ENCODE results near the gene LDLRAD4. TPM values are rescaled to one million over a fixed set of nuclear protein-coding genes. Genes with fewer than 3 reads are reported as not detected.
A peak's percentile ranks its signal among the peaks of the same experiment; 100 is the strongest.

LDLRAD4 gene
- total and polyA plus RNA-seq, 5 donors from 2014 or later, result 42.4 to 207 (median 49.8) TPM

DNA sequence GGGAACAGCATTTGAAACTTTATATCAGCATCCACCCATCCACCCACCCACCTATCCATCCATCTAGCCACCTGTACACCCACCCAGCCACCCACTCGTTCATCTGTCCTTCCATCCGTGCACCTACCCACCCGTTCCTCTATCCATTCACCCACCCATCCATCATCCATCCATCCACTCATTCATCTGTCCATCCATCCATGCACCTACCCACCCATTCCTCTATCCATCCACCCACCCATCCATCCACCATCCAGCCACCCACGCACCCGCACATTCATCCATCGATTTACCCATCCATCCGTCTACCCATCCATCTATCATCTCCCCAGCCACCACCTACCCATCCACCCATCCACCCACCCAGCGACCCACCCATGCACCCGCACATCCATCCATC lies 24.8 kb downstream of the LDLRAD4 start:
- Mint-ChIP-seq H3K36me3 (peaks cover 7% of the 10 kb centered on the region), H3K4me3 (no peak overlapping the region), H3K4me1 (peaks cover 0 to 9% (median 7%) of the 10 kb centered on the region in 4 donors), H3K27me3 (no peaks in the 10 kb centered on the region), H3K27ac (peak overlapping the region in 1 of 3 donors; percentile 72), H3K9me3 (peaks cover 0 to 2% (median 0%) of the 10 kb centered on the region in 7 donors)
- ATAC-seq (ENCODE audit: low read depth in 2 of 2) (no peak), DNase-seq (no peak)
- no peaks in the 10 kb centered on the region for H3K4me1 ChIP-seq (ENCODE audit: control insufficient read depth, insufficient read depth, low read length, poor library complexity, severe bottlenecking)
- no peaks in the 10 kb centered on the region for H3K27me3 ChIP-seq (ENCODE audit: control insufficient read depth, insufficient read depth, low read length)
- H3K4me3 ChIP-seq (ENCODE audit: low read depth, low read length), result no peak overlapping the region
- H3K36me3 ChIP-seq (ENCODE audit: control insufficient read depth, insufficient read depth, low read length), result no peaks in the 10 kb centered on the region
- H3K27ac ChIP-seq (ENCODE audit: insufficient read depth, low read length, poor library complexity, severe bottlenecking), result no peak overlapping the region
- H3K9me3 ChIP-seq (ENCODE audit: control insufficient read depth in 2 of 2, low read length in 2 of 2), result no peaks in the 10 kb centered on the region

DNA sequence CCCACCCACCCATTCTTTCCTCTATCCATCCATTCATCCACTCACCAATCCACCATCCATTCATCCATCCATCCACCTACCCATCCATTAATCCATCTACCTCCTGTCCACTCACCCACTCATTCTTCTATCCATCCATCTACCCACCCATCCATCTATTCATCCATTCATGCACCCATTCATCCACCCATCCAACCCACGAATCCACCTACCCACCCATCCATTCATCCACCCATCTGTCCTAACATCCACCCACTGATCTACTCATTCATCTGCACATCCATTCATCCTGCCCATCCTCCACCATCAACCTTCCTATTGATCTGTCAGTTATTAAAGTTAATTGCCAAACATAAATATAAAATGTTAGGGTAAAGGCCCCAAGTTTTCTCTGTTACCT lies 25.6 kb downstream of the LDLRAD4 start:
- H3K36me3 Mint-ChIP-seq, result peaks cover 7% of the 10 kb centered on the region
- H3K4me1 Mint-ChIP-seq, result peaks cover 0 to 9% (median 6%) of the 10 kb centered on the region in 4 donors
- DNase-seq (no peak), ATAC-seq (ENCODE audit: low read depth in 2 of 2) (no peak)
- H3K4me3 Mint-ChIP-seq, result no peak overlapping the region
- peaks cover 0 to 2% (median 0%) of the 10 kb centered on the region in 7 donors for H3K9me3 Mint-ChIP-seq
- Histone ChIP-seq H3K4me3 (ENCODE audit: low read depth, low read length) (no peak overlapping the region), H3K27ac (ENCODE audit: insufficient read depth, low read length, poor library complexity, severe bottlenecking) (no peak overlapping the region), H3K27me3 (ENCODE audit: control insufficient read depth, insufficient read depth, low read length) (no peaks in the 10 kb centered on the region), H3K36me3 (ENCODE audit: control insufficient read depth, insufficient read depth, low read length) (no peaks in the 10 kb centered on the region), H3K4me1 (ENCODE audit: control insufficient read depth, insufficient read depth, low read length, poor library complexity, severe bottlenecking) (no peaks in the 10 kb centered on the region), H3K9me3 (ENCODE audit: control insufficient read depth in 2 of 2, low read length in 2 of 2) (no peaks in the 10 kb centered on the region)
- H3K27ac Mint-ChIP-seq, result no peak overlapping the region
- no peaks in the 10 kb centered on the region for H3K27me3 Mint-ChIP-seq

DNA sequence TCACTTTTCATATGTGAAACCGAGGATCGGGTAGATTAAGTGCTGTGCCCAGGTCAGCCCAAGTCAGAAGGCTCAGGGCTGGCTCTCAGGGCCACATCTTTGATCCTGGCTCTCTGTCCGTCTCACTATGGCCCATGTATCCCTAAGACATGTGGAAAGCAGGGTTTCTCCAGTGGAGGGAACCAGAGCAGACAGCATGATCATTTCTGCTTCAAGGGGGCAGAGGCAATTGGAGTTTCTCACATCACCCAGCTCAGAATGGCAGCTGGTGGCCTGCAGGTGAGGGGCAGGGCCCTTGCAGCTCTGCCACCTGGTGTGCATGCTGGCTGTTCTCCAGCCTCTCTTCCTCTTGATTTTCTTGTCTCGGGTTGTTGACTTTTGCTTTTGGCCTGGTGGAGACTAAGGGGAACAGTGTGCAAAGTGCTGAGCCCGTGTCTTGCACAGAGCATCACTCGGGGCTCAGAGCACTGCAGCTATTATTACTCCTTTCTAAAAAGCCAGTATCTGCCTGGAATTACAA lies 27.0 kb downstream of the LDLRAD4 start:
- Histone ChIP-seq H3K27ac (ENCODE audit: insufficient read depth, low read length, poor library complexity, severe bottlenecking) (no peak overlapping the region), H3K4me3 (ENCODE audit: low read depth, low read length) (no peak overlapping the region), H3K36me3 (ENCODE audit: control insufficient read depth, insufficient read depth, low read length) (no peaks in the 10 kb centered on the region), H3K9me3 (ENCODE audit: control insufficient read depth in 2 of 2, low read length in 2 of 2) (no peaks in the 10 kb centered on the region), H3K27me3 (ENCODE audit: control insufficient read depth, insufficient read depth, low read length) (no peaks in the 10 kb centered on the region), H3K4me1 (ENCODE audit: control insufficient read depth, insufficient read depth, low read length, poor library complexity, severe bottlenecking) (no peaks in the 10 kb centered on the region)
- H3K4me3 Mint-ChIP-seq, result no peak overlapping the region
- peaks cover 5 to 7% (median 5%) of the 10 kb centered on the region in 4 donors for H3K4me1 Mint-ChIP-seq
- H3K36me3 Mint-ChIP-seq, result peaks cover 11% of the 10 kb centered on the region
- DNase-seq (no peak), ATAC-seq (ENCODE audit: low read depth in 2 of 2) (no peak)
- H3K9me3 Mint-ChIP-seq, result peaks cover 0 to 4% (median 0%) of the 10 kb centered on the region in 7 donors
- no peaks in the 10 kb centered on the region for H3K27me3 Mint-ChIP-seq
- H3K27ac Mint-ChIP-seq, result no peak overlapping the region

DNA sequence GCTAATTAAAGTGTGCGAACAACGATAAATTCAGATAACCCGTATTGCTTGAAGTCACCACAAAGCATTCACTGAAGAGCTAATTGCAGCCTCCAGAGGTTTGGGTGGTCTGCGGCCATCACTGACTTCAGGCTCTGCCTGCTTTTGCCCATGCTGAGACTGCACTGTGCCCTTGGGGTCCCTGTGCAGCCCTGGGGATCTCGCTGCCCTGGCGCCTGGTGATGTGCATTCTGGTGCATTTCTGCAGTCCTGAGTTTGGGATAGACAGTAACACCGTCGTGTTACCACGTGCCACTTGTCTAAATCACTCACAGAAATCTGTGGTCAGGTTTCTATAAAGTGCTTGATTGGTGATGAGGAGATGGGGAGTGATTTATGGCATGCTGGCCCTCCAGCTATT lies 27.6 kb downstream of the LDLRAD4 start:
- peak overlapping the region in 1 of 3 donors; percentile 44 for H3K27ac Mint-ChIP-seq
- peaks cover 0 to 4% (median 0%) of the 10 kb centered on the region in 7 donors for H3K9me3 Mint-ChIP-seq
- Histone ChIP-seq H3K36me3 (ENCODE audit: control insufficient read depth, insufficient read depth, low read length) (no peaks in the 10 kb centered on the region), H3K4me1 (ENCODE audit: control insufficient read depth, insufficient read depth, low read length, poor library complexity, severe bottlenecking) (no peaks in the 10 kb centered on the region), H3K27ac (ENCODE audit: insufficient read depth, low read length, poor library complexity, severe bottlenecking) (no peak overlapping the region), H3K9me3 (ENCODE audit: control insufficient read depth in 2 of 2, low read length in 2 of 2) (no peaks in the 10 kb centered on the region), H3K27me3 (ENCODE audit: control insufficient read depth, insufficient read depth, low read length) (no peaks in the 10 kb centered on the region), H3K4me3 (ENCODE audit: low read depth, low read length) (no peak overlapping the region)
- peaks cover 5 to 7% (median 5%) of the 10 kb centered on the region in 4 donors for H3K4me1 Mint-ChIP-seq
- H3K27me3 Mint-ChIP-seq, result no peaks in the 10 kb centered on the region
- no peak for ATAC-seq (ENCODE audit: low read depth in 2 of 2)
- DNase-seq, result no peak
- peaks cover 11% of the 10 kb centered on the region for H3K36me3 Mint-ChIP-seq
- H3K4me3 Mint-ChIP-seq, result no peak overlapping the region

DNA sequence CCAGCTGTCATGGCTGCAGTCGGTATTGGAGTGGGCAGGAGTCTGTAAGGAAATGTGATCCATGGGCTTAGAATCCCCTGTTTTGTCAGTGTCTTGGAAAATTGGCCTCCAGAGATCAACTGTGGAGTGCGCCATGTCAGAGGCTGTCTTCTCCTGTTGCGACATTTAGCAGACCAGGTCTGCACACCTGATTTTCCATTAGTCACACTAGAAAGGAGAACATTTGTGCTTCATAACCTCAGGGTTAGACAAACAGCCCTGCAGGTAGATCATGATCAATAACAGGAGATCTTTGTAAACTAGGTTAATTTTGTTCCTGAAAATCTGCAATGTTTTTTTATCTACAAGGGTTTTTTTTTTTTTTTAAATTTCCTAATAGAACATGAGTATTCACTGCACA lies 28.0 kb downstream of the LDLRAD4 start:
- no peak overlapping the region for H3K27ac Mint-ChIP-seq
- H3K27ac ChIP-seq (ENCODE audit: insufficient read depth, low read length, poor library complexity, severe bottlenecking), result no peak overlapping the region
- no peak overlapping the region for H3K4me3 Mint-ChIP-seq
- no peaks in the 10 kb centered on the region for H3K27me3 Mint-ChIP-seq
- DNase-seq (no peak), ATAC-seq (ENCODE audit: low read depth in 2 of 2) (no peak)
- H3K36me3 Mint-ChIP-seq, result peaks cover 11% of the 10 kb centered on the region
- no peaks in the 10 kb centered on the region for H3K27me3 ChIP-seq (ENCODE audit: control insufficient read depth, insufficient read depth, low read length)
- H3K4me3 ChIP-seq (ENCODE audit: low read depth, low read length), result no peak overlapping the region
- H3K9me3 Mint-ChIP-seq, result peaks cover 0 to 4% (median 0%) of the 10 kb centered on the region in 7 donors
- no peaks in the 10 kb centered on the region for H3K36me3 ChIP-seq (ENCODE audit: control insufficient read depth, insufficient read depth, low read length)
- H3K4me1 Mint-ChIP-seq, result peaks cover 5 to 7% (median 5%) of the 10 kb centered on the region in 4 donors
- H3K4me1 ChIP-seq (ENCODE audit: control insufficient read depth, insufficient read depth, low read length, poor library complexity, severe bottlenecking), result no peaks in the 10 kb centered on the region
- H3K9me3 ChIP-seq (ENCODE audit: control insufficient read depth in 2 of 2, low read length in 2 of 2), result no peaks in the 10 kb centered on the region

DNA sequence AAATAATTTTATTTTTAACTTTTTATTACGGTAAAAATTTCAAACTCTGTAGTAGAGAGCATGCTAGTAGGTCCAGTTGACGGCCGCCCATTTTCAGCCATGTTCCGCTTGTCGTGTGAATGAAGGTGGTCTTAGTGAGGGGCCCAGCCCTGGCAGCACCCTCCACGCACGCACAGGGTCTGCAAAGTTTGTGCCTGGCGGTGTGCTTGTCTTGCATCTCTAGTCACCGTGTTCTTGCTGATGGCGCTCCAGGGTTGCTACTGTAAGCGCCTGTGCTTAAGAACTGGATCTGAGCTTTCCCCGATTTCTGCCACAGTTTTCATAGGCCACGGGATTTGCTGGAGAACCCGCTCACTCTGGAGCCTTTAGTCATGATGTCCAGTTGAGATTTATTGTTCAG lies 28.9 kb downstream of the LDLRAD4 start:
- DNase-seq, result no peak
- H3K36me3 ChIP-seq (ENCODE audit: control insufficient read depth, insufficient read depth, low read length), result no peaks in the 10 kb centered on the region
- no peak overlapping the region for H3K4me3 Mint-ChIP-seq

DNA sequence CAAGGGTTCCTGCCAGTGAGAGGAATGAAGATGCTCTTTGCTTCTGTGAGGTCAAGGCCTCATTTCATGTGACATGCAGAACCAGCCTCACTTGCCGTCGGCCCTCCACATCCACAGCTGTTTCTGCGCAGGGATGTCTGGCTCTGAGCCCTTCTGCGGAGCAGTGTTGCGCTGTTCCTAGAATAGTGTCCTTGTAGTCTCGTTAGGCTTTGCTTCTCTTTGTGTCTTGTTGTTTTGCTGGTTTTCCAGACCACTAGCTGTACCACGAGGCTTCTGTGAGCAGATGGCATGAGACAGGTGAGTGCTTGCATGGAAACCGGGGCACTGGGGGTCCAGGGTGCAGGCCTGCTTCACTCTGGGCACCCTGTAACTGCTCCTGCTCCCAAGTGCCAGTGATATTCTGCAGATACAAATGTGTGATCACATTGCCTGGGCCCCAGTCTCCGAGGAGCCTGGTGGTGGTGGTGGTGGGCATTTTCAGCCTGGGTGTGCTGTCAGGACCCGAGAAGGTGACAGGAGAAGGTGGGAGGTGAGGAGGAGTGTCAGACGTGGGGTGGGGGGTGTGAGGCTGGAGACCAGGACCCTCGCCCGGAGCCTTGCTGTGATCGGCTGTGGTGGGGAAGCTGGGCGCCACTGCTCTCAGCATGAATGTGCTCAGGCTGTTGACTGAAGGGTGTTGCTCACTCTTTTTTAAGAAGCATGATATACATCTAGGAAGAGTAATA lies 34.3 kb downstream of the LDLRAD4 start:
- DNase-seq (no peak), ATAC-seq (ENCODE audit: low read depth in 2 of 2) (no peak)
- no peak overlapping the region for H3K27ac ChIP-seq (ENCODE audit: insufficient read depth, low read length, poor library complexity, severe bottlenecking)
- peaks cover 0 to 7% (median 3%) of the 10 kb centered on the region in 4 donors for H3K4me1 Mint-ChIP-seq
- no peaks in the 10 kb centered on the region for H3K27me3 ChIP-seq (ENCODE audit: control insufficient read depth, insufficient read depth, low read length)
- H3K27me3 Mint-ChIP-seq, result no peaks in the 10 kb centered on the region
- no peak overlapping the region for H3K4me3 Mint-ChIP-seq
- no peaks in the 10 kb centered on the region for H3K36me3 ChIP-seq (ENCODE audit: control insufficient read depth, insufficient read depth, low read length)
- no peak overlapping the region for H3K27ac Mint-ChIP-seq
- peaks cover 10% of the 10 kb centered on the region for H3K36me3 Mint-ChIP-seq
- H3K9me3 Mint-ChIP-seq, result peaks cover 0 to 4% (median 0%) of the 10 kb centered on the region in 7 donors
- H3K9me3 ChIP-seq (ENCODE audit: control insufficient read depth in 2 of 2, low read length in 2 of 2), result no peaks in the 10 kb centered on the region
- no peaks in the 10 kb centered on the region for H3K4me1 ChIP-seq (ENCODE audit: control insufficient read depth, insufficient read depth, low read length, poor library complexity, severe bottlenecking)
- no peak overlapping the region for H3K4me3 ChIP-seq (ENCODE audit: low read depth, low read length)

More for the DNA sequence above, 28.9 kb downstream of the LDLRAD4 start:
- Mint-ChIP-seq H3K36me3 (peaks cover 11% of the 10 kb centered on the region), H3K9me3 (peaks cover 0 to 4% (median 0%) of the 10 kb centered on the region in 7 donors), H3K4me1 (peaks cover 0 to 7% (median 4%) of the 10 kb centered on the region in 4 donors), H3K27me3 (no peaks in the 10 kb centered on the region), H3K27ac (no peak overlapping the region)
- Histone ChIP-seq H3K4me3 (ENCODE audit: low read depth, low read length) (no peak overlapping the region), H3K4me1 (ENCODE audit: control insufficient read depth, insufficient read depth, low read length, poor library complexity, severe bottlenecking) (no peaks in the 10 kb centered on the region), H3K27me3 (ENCODE audit: control insufficient read depth, insufficient read depth, low read length) (no peaks in the 10 kb centered on the region), H3K27ac (ENCODE audit: insufficient read depth, low read length, poor library complexity, severe bottlenecking) (no peak overlapping the region), H3K9me3 (ENCODE audit: control insufficient read depth in 2 of 2, low read length in 2 of 2) (no peaks in the 10 kb centered on the region)
- no peak for ATAC-seq (ENCODE audit: low read depth in 2 of 2)
